ENCODE measurements around the gene HLA-B.
"Not testable (repeated sequence)": the region's sequence is repeated elsewhere in the genome, so short reads cannot be mapped to it uniquely, and the experiment has no call there.

GRCh38 chr6:31404061-31404364 lies 47.0 kb upstream of the HLA-B start:
- not testable (repeated sequence) for TF ChIP-seq CTCF, POLR2A (IDR thresholded peaks at IDR 0.05)

Data from right lobe of liver (tissue), 4 donors.